Mucosa of rectum (tissue), 2 donors: ENCODE results near the gene MCTP1.

Experiments
- H3K27ac ChIP-seq, 2 donors: one replicate each; pipeline ENCODE4 v1.7.0; 2013; ENCODE audit warnings: inconsistent platforms in 2 of 2, low read depth in 2 of 2, low read length in 2 of 2
- H3K27me3 ChIP-seq, 2 donors: one replicate each; pipeline ENCODE4 v1.7.0; 2013; ENCODE audit warnings: low read length in 2 of 2; ENCODE audit not compliant: control insufficient read depth in 2 of 2, insufficient read depth in 2 of 2
- H3K36me3 ChIP-seq, 2 donors: one replicate each; pipeline ENCODE4 v1.7.0; 2013; ENCODE audit warnings: low read length in 2 of 2; ENCODE audit not compliant: control insufficient read depth in 2 of 2, insufficient read depth in 2 of 2
- H3K4me1 ChIP-seq, 2 donors: one replicate each; pipeline ENCODE4 v1.7.0; 2013; ENCODE audit warnings: low read length in 2 of 2, mild to moderate bottlenecking in 1 of 2; ENCODE audit not compliant: control insufficient read depth in 2 of 2, insufficient read depth in 2 of 2
- H3K4me3 ChIP-seq, 2 donors: one replicate each; pipeline ENCODE4 v1.7.0; 2013; ENCODE audit warnings: low read length in 2 of 2
- H3K9ac ChIP-seq, 2 donors: one replicate each; pipeline ENCODE4 v1.7.0; 2013; ENCODE audit warnings: low read length in 2 of 2, low read depth in 1 of 2, mild to moderate bottlenecking in 1 of 2
- H3K9me3 ChIP-seq, 2 donors: one replicate each; pipeline ENCODE4 v1.7.0; 2013; ENCODE audit warnings: low read length in 2 of 2; ENCODE audit not compliant: control insufficient read depth in 2 of 2
- donor health status: healthy.
- donor health status: Normal muscosa, but diverticular disease.

Gene MCTP1

GRCh38 chr5:95107138-95107537 is 177.8 kb downstream of the MCTP1 start:
- H3K9me3 ChIP-seq = no peaks in the 10 kb centered on the region
- H3K27ac ChIP-seq = no peak overlapping the region
- no peaks in the 10 kb centered on the region for H3K4me1 ChIP-seq
- no peak overlapping the region for H3K9ac ChIP-seq
- H3K27me3 ChIP-seq = no peaks in the 10 kb centered on the region
- H3K36me3 ChIP-seq = no peaks in the 10 kb centered on the region
- H3K4me3 ChIP-seq = no peak overlapping the region

DNA sequence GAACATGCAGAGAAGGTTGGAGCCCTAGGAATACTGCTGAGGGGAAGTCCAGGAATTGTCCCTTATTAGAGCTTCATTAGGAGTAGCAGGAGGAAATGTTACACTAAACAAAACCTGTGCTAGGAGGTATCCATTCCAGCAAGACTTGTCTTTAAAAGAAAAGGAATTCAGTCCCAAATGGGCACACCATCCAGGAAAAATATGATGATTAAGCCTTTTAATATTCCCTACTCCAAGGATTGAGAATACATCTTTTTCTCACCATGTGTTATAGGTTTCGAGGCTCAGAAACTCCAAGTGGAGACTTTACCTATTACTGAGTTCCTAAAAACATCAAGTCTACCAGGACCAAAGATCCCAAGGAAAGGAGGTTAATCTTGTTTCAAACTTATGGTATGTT is 179.3 kb downstream of the MCTP1 start:
- Histone ChIP-seq H3K27ac (no peak overlapping the region), H3K27me3 (no peaks in the 10 kb centered on the region), H3K4me1 (no peaks in the 10 kb centered on the region), H3K9me3 (no peaks in the 10 kb centered on the region), H3K36me3 (no peaks in the 10 kb centered on the region), H3K9ac (no peak overlapping the region), H3K4me3 (no peak overlapping the region)

DNA sequence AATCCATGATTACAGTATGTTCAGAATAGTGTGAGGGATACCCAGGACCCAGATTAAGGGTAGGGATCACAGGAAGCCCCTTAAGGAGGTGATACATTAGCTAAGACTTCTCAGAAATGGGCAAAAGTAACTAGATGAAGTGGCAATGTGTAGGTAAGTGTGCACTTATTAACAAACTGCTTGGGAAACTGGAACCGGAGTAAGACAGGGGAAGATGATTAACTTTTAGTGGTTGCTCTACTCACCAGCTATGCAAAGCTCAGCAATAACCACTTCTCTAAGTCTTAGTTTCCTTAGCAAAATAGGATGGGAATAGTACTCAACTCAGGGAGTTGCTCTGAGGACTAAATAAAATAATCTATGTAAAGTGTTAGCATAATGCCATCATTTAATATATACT is 182.2 kb downstream of the MCTP1 start:
- H3K4me1 ChIP-seq = no peaks in the 10 kb centered on the region
- H3K9me3 ChIP-seq = no peaks in the 10 kb centered on the region
- H3K9ac ChIP-seq = no peak overlapping the region
- H3K4me3 ChIP-seq = no peak overlapping the region
- no peaks in the 10 kb centered on the region for H3K27me3 ChIP-seq
- H3K27ac ChIP-seq = no peak overlapping the region
- H3K36me3 ChIP-seq = no peaks in the 10 kb centered on the region

- Histone ChIP-seq H3K27me3 (no peaks in the 10 kb centered on the region), H3K4me3 (no peak overlapping the region), H3K9me3 (no peaks in the 10 kb centered on the region), H3K27ac (no peak overlapping the region), H3K9ac (no peak overlapping the region), H3K4me1 (no peaks in the 10 kb centered on the region), H3K36me3 (no peaks in the 10 kb centered on the region)
Observed at GRCh38 chr5:95102080-95102479, 182.8 kb downstream of the MCTP1 start.

DNA sequence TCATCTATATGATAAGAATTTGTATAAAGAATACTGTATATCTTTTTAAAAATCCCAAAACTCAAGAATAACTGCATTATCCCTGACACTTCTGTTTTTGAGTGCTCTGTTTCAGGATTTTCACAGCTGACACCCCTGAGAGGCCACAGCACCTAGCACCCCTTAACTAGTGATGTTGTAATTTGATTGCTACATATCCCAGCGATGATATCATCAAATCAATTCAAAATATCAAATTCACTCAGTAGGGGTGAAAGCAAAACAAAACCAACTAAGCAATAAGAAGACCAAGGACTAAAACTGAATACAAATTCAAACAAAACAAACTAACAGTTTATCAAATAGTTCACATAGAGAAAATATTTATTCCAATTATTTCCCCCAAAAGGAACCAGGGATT is 184.3 kb downstream of the MCTP1 start:
- Histone ChIP-seq H3K27ac (no peak overlapping the region), H3K27me3 (no peaks in the 10 kb centered on the region), H3K36me3 (no peaks in the 10 kb centered on the region), H3K4me1 (no peaks in the 10 kb centered on the region), H3K4me3 (no peak overlapping the region), H3K9me3 (no peaks in the 10 kb centered on the region), H3K9ac (no peak overlapping the region)

- no peak overlapping the region for H3K27ac ChIP-seq
- H3K4me1 ChIP-seq = no peaks in the 10 kb centered on the region
- H3K9me3 ChIP-seq = no peaks in the 10 kb centered on the region
- H3K9ac ChIP-seq = no peak overlapping the region
- H3K4me3 ChIP-seq = no peak overlapping the region
- no peaks in the 10 kb centered on the region for H3K36me3 ChIP-seq
- no peaks in the 10 kb centered on the region for H3K27me3 ChIP-seq
Observed at GRCh38 chr5:95098012-95098411, 186.9 kb downstream of the MCTP1 start.

GRCh38 chr5:95093211-95093610 is 191.7 kb downstream of the MCTP1 start:
- H3K4me3 ChIP-seq = no peak overlapping the region
- no peaks in the 10 kb centered on the region for H3K9me3 ChIP-seq
- H3K36me3 ChIP-seq = no peaks in the 10 kb centered on the region
- no peaks in the 10 kb centered on the region for H3K27me3 ChIP-seq
- no peak overlapping the region for H3K9ac ChIP-seq
- H3K27ac ChIP-seq = no peak overlapping the region
- H3K4me1 ChIP-seq = no peaks in the 10 kb centered on the region

DNA sequence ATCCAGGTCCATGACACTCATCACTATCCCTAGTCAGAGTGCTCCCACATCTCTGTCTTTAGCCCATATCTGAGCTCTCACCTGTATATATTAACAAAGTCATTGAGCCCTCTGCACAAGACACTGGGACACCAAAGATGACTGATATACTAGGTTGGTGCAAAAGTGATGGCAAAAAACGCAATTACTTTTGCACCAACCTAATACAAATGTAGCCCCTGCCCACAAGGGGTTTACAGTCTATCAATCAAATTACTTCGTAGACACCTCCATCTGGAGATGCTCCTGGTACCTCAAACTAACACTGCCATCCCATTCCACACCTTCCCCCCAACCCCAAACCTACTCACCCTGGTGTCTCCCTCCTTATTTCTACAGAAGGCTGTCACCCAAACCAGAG is 194.1 kb downstream of the MCTP1 start:
- no peaks in the 10 kb centered on the region for H3K4me1 ChIP-seq
- H3K9ac ChIP-seq = no peak overlapping the region
- no peaks in the 10 kb centered on the region for H3K36me3 ChIP-seq
- no peak overlapping the region for H3K27ac ChIP-seq
- no peaks in the 10 kb centered on the region for H3K9me3 ChIP-seq
- H3K27me3 ChIP-seq = no peaks in the 10 kb centered on the region
- no peak overlapping the region for H3K4me3 ChIP-seq

DNA sequence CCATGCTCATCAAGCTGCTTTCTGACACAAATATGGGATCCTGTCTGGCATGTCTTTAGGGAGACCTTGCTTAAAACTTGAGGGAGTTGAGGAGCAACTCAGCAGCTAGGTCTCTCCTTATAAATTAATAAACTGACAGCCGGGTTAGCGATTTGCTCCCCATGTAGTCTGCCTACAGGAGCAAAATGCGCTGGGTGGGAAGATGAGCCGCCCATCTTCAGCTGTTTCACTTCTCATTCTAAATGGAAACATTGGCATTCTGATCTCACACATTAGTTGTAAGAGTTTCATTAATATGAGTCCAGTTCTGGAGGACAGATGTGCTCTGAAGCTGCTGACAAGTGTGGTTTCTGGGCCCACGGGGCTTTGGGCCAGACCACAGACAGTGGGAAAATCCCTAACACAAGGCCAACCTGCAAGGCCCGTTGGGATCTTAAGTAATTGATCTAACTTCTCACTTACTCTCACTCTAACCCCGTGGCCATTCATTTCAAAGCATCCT is 197.0 kb downstream of the MCTP1 start:
- Histone ChIP-seq H3K9me3 (no peaks in the 10 kb centered on the region), H3K4me1 (no peaks in the 10 kb centered on the region), H3K27me3 (no peaks in the 10 kb centered on the region), H3K36me3 (no peaks in the 10 kb centered on the region), H3K9ac (no peak overlapping the region), H3K27ac (peak overlapping the region in 1 of 2 donors; percentile 18), H3K4me3 (no peak overlapping the region)

DNA sequence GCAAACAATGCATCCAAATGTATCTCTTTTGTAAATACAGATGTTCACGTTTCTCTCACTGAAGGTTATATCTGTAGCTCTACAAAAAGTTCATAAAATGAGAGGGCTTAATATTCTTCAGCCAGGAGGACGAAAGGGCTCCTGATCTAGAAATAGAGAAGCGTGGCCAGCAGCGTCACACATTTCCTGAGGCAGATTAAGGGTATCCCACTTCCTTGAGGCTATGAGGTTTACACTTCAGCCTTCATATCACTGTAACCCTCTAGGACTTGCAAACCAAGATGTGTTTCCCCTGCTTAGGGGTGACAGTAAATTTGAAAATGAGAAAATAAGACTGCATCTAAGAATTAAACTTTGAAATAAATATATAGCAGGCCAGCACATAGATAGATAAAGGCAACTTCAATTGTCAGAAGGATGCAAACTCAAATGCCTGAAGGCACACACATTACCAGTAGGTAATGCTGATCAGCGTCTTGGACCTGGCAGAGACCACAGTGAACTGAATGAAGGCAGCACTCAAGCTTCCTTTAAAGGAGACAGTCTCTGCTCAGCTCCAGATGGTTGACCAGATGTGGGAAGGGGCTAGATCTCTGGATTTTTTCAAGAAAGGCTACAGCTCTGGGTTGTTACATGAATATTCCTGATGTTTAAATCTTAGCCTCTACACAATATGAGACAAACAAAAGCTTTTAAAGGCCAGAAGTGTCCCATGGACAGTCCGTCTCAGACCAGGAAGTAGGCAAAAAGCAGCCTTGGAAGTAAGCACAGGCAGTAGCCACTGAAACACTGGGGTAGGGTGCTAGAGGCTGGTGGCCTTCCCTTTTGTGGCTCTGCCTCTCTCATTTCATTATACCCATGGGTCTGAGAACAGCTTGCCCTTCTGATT is 197.7 kb downstream of the MCTP1 start:
- Histone ChIP-seq H3K9ac (no peak overlapping the region), H3K4me3 (no peak overlapping the region), H3K27ac (peak overlapping the region in 1 of 2 donors; percentile 18), H3K9me3 (no peaks in the 10 kb centered on the region), H3K36me3 (no peaks in the 10 kb centered on the region), H3K27me3 (no peaks in the 10 kb centered on the region), H3K4me1 (no peaks in the 10 kb centered on the region)
